ENCODE measurements around the gene TBC1D4.

Gene TBC1D4, protein sequence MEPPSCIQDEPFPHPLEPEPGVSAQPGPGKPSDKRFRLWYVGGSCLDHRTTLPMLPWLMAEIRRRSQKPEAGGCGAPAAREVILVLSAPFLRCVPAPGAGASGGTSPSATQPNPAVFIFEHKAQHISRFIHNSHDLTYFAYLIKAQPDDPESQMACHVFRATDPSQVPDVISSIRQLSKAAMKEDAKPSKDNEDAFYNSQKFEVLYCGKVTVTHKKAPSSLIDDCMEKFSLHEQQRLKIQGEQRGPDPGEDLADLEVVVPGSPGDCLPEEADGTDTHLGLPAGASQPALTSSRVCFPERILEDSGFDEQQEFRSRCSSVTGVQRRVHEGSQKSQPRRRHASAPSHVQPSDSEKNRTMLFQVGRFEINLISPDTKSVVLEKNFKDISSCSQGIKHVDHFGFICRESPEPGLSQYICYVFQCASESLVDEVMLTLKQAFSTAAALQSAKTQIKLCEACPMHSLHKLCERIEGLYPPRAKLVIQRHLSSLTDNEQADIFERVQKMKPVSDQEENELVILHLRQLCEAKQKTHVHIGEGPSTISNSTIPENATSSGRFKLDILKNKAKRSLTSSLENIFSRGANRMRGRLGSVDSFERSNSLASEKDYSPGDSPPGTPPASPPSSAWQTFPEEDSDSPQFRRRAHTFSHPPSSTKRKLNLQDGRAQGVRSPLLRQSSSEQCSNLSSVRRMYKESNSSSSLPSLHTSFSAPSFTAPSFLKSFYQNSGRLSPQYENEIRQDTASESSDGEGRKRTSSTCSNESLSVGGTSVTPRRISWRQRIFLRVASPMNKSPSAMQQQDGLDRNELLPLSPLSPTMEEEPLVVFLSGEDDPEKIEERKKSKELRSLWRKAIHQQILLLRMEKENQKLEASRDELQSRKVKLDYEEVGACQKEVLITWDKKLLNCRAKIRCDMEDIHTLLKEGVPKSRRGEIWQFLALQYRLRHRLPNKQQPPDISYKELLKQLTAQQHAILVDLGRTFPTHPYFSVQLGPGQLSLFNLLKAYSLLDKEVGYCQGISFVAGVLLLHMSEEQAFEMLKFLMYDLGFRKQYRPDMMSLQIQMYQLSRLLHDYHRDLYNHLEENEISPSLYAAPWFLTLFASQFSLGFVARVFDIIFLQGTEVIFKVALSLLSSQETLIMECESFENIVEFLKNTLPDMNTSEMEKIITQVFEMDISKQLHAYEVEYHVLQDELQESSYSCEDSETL (N-terminal part only)

DNA sequence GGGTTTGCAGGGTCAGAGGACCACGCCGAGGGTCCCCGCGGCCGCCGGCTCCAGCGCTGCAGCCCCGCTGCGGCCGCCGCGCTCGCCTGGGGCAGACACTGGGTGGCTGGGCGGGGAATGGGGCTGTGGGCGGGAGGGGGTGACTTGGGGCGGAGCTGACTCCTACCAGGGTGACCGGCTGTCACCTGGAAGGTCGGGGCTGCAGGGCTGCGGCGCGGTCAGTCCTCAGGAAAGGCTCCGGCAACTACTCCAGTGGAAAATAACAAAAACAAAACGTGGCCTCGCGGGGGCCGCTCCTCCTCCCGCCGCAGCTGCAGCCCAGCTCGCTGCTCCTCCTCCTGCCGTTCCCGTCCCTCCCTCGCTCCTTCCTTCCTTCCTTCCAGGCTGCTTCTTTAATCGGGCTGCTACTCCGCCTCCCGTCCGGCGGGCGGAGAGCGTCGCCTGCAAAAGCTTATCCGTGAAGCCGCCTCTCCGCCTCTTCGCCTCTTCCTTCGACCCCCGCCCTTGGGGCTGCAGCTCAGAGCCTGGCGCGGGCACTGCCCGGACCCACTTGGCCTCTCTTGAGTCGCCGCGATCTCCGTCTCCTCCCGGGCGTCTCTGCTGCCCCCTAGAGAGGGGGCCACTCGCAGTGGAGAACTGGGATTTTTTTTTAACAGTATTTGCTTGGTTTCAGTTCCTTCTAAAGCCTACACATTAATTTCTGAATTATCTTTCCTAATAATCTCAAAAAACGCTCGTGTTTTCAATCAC lies at the start of gene TBC1D4:
Gene TBC1D4 (minus strand): TSS at position 100 of the 750 bp plus-strand sequence. CDS start 402 bp downstream, outside the sequence.
- peak; percentile 50 to 65 for DNase-seq

DNA sequence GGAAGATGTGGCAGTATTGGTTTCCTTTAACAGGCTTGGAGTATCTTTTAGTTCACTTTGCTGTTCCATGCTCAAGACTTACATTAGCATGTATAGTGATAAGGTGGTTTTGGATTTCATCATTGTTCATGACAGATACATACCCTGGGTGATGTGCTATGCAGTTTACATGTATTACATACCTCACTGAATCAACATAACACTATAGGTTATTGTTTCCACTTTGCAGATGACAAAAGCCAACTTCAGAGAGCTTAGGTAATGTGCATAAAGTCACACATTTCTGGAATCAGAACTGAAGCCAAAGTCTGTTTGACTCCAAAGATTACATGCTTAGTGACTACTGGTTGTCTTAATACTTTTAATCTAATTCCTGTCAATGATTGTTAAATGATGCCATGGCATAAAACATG lies 48.6 kb upstream of the TBC1D4 start:
- no peak for DNase-seq

DNA sequence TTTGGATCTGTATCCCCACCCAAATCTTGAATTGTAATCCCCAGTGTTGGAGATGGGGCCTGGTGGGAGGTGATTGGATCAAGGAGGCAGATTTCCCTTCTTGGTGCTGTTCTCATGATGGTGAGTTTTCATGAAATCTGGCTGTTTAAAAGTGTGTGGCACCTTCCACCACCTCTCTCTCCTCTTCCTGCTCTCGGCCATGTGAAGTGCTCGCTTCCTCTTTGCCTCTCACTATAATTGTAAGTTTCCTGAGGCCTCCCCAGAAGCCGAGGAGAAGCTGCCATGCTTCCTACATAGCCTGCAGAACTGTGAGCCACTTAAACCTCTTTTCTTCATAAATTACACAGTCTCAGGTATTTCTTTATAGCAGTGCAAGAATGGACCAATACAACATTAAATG lies 40.0 kb upstream of the TBC1D4 start:
- DNase-seq: no peak

DNA sequence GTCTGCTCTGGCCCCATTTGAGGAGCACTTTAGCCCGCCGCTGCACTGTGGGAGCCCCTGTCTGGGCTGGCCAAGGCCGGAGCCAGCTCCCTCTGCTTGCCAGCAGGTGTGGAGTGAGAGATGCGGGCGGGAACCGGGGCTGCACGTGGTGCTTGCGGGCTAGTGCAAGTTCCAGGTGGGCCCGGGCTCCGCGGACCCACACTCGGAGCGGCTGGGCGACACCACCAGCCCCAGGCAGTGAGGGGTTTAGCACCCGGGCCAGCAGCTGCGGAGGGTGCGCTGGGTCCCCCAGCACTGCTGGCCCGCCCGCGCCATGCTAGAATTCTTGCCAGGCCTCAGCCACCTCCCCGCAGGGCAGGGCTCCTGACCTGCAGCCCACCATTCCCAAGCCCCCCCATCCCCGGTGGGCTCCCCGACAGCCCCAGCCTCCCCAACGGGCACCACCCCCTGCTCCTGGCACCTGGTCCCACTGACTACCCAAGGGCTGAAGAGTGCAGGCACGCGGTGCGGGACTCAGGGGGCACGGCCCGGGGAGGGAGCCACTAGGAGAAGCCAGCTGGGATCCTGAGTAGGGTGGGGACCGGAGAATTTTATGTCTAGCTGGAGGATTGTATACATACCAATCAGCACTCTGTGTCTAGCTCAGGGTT lies 36.6 kb upstream of the TBC1D4 start:
- DNase-seq: no peak

DNA sequence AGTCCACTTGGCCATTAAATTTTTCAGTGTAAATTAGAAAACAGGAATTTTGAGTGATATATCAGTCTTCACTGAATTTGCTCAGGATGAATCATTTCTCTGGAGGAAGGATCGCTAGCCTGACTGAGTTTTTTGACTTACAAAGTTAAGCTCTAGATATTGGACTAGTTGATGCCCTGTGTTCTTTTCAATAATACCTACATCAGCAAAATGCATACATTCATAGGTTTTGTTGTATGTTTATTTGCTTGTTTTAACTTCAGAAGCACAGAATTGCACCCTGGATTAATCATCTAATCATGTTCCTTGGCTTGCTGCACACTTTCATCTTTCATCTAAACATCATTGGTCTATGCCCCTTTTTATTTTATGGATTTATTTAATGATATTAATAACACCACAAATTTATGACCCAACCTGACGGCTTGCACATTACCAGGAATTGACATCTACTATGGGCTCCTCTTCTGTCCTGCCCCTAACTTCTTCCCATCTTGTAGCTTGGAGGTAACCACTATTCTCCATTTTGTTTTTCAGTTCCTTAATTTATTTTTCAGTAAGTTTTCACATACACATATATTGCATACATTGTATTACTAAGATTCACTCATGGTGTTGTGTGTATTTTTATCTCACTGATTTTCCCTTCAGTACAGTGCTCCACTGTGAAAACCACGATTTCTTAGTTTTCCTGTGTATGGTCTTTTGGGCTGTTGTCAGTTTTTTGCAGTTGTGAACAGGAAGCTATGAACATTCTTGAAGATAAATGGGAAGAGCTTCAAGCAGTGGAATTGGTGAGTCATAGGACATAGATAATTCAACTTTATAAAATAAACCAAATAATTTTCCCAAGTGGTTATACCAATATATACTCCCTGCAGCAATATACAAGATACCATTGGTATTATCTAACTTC lies 32.4 kb upstream of the TBC1D4 start:
- DNase-seq: no peak

DNA sequence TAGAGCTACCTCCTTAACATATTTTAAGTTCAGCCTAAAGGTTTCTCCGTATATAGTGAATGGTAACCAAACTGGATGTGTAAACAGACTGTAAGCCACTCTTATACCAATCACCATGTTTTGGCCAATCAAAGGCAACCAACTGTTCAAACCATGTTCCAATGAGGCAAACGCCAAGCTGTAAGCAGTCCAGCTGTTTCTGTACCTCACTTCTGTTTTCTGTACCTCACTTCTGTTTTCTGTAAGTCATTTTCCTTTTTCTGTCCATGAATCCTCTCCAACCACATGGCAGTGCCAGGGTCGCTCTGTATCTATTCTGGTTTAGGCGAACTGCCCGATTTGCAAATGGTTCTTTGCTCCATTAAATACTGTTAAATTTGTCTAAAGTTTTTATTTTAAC lies 31.3 kb upstream of the TBC1D4 start:
- no peak for DNase-seq

DNA sequence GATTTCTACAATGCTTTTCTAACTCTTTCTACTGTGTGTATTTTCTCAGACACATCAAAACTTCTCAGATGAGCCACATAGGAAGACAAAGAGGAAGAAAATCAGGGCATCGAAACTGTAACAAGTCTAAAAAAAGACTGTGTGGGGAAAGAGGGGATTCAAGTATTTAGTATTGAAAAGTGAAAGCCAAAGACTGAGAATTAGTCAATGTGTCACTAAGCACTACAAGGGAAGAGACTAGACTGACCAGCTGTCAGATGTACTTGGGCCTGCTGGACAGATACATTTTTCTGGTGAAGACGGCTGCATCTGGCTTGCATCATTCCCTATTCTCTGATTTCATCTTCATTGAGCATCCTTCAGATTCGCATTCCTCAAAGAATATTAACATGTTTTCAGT lies 30.3 kb upstream of the TBC1D4 start:
- DNase-seq: no peak

DNA sequence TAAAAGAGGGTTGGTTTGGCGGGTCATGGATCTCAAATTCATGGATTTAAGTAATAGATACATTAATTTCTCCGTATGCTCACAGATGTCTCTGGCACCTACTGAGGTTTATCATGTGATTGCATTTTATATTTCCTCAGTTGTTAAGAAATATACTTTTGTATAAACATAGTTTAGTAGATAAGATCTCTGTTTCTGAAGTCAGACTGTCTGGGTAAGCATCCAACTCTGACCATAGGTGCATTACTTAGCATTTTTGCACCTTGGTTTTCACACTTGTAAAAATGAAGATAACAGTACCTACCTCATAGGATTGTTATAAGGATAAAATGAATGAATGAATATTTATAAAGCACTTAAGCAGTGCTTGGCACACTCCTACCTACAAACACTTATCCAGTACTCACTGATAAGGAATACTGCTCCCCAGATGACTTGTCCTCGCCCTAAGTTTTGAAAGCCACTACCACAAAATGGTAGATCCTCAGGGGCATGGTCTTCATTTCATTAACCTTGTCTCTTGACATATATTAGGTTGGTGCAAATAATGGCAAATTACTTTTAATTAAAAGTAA lies 29.2 kb upstream of the TBC1D4 start:
- no peak for DNase-seq

DNA sequence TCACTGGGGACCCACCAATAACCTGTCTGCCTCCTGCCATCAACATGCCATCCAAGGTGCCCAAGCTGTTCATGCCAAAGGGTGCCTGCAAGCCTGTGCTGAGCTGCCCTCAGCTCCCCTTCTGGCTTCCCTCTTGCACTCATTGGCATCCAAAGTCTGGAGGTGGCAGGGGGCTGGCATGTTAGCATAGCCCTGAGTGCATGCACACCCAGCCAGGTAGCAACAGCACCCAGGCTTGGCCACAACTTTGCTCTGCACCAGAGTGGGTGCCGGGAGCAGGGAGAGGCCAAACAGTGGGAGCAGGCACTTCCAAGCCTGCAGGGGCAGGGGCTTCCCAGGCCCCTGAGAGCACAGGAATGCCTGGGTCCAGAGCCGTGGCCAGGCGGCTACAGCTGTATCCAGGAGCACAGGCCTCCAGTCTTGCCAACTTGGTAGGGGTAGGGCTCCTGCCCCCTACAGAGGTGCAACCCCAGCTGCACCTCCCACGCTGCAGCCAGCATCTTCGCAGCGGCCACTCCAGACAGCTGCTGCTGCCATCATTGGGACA lies 26.1 kb upstream of the TBC1D4 start:
- no peak for DNase-seq

DNA sequence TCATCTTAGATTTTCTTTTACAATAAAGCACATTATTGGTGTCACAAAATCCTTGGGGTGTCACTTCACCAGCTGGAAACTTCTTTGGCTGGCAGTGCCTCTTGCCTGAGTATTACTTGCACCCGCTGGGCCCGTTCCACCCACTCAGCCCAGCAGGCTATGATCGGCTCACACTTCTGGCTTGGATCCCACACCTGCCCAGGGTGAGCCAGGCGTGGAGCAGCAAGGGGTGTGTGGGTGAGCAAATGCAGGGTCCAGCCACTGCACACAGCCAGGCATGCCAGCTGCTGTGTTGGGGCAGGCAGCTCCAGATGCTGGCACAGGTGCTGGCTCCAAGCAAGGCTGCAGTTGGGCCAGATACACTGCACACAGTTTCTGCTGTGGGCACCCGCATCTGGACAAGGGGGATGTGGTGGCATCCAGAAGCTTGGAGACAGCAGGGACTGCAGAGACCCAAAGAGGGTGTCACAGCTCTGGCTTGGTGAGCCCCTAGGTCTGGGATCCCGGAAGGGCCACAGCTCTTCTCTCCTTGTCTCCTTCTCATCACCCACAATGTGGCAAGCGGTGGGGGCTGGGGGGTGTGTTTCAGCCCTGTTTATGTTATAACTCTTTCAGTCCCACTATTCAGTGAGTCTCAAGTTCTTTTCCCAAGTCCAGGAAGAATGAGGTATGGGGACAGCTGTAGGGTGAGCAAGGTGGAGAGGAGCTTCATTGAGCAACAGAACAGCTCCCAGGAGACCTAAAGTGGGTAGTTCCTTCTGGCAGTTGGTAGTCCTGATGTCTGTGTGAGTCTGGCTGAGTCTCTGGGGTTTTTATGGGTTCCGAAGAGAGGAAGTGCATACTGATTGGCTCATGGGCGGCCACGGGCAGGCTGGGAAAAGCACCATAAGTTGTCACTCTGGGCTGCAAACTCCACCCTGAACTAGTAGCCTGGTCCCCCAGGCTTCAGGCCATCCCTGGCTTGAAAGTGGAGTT lies 25.3 kb upstream of the TBC1D4 start:
- no peak for DNase-seq

DNA sequence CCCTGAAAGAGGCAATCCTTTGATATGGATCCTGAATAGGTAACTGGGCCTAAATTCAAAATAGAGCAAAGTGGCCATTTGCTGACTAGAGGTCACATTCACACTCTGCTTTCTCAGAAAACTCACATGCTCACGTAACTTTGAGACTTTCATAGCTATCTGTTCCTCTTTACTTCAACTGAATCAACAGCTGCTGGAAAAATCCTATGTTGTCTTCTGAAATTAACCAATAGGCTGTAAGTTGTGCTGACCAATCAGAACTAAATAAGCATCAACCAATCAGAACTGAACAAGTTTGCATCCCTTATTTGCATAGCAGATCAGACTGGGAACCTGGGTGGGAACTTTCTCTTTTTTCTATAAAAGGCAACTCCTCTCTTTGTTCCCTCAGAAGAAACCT lies 24.0 kb upstream of the TBC1D4 start:
- no peak for DNase-seq

DNA sequence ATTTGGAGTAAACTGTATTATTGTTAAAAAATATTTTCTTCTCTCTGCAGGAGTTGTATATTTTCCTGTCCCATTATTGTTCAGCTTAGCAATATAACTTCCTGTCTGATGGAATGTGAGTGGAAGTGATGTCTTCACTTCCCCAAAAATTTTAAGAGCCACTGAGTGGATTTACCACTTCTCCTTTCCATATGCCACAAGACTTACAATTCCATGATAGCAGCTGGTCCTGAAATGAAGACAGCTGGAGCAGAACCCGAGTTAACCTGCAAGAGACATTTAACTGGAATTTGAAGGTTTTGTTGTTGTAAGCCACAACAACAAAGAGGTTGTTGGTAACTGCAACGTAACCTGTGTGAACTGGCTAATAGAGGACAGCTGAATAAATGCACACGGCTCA lies 23.4 kb upstream of the TBC1D4 start:
- no peak for DNase-seq

DNA sequence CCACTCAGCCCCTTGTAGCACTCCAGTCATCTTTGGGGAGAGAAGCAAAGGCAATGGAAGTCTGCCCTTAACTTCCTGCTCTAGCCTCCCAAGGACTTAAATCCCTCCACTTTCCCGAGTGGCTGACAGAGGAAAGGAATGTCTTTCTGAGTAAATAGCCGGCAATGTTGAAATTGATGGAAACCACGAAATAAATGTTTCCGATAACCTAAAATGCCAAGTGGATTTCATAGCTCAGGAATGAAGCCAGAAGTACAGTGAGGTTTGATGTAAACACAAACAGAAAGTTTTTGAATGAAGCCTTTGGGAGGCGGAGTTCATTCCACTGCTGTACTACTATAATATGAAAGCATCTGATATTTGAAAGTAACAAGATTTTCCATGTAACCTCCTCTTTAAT lies 14.0 kb upstream of the TBC1D4 start:
- no peak for DNase-seq

DNA sequence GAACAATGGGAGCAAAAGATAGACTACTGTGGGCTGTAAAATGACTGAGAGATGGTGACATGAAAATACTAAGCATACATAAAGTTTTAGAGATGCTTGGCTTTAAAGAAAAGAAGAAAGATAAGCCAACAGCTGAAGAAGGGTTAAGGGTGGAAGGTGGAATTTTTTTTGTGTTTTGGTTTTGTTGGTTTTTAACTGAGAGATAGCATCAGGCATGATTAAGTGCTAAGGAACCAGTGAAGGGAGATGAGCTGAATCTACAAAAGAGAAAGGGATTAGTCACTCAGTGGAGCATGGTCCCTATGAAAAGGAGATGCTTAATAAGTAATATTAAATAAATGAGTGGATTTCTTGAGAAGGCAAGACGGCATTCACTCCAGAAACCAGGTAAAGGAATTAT lies 12.5 kb upstream of the TBC1D4 start:
- no peak for DNase-seq

DNA sequence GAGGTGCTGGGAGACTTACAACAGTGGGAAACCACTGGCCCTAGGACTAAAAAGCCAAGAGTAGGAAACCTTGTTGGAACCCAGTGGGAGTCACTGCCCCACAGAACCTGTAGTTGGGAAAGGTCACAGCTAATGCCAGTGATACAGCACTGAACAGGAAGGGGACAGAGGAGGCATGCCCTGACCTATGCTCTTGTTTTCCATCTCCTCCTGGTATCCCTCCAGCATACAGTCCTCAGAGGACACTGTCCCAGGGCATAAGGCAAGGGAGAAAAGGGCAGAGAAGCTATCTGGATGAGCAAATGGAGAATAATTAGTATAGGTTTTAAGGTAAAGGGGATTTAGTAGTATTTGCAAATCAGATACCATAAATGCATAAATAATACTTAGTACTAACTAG lies 11.2 kb upstream of the TBC1D4 start:
- no peak for DNase-seq

DNA sequence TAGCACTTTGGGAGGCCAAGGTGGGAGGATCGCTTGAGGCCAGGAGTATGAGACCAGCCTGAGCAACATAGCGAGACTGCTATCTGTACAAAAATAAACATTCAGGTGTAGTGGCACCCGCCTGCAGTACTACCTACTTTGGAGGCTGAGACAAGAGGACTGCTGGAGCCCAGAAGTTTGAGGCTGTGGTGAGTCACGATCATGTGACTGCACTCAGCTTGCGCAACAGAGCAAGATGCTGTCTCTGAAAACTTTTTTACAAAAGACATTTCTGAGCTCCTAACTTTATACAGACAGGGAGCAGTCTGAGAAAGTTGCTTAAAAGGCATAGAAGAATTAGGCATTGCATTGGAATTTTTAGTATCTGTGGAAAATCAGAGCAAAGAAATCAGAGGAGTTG lies 10.4 kb upstream of the TBC1D4 start:
- no peak for DNase-seq

DNA sequence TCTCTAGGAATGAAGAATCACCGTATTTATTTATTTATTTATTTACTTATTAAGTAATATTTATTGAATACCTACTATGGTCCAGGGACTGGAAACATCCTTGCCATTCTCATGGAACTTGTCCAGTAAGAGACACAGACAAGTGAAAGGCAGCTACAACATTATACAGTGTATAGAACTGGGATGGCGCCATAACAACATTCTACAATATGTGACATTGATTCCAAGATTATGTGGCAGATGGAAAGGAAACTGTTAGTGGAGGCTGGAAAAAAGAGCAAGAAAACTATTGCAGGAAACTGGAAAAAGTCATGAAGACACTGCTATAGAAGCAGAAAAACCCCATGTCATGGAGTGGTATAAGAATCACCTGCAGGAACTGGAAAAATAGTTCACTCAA lies 9.4 kb upstream of the TBC1D4 start:
- DNase-seq: no peak

DNA sequence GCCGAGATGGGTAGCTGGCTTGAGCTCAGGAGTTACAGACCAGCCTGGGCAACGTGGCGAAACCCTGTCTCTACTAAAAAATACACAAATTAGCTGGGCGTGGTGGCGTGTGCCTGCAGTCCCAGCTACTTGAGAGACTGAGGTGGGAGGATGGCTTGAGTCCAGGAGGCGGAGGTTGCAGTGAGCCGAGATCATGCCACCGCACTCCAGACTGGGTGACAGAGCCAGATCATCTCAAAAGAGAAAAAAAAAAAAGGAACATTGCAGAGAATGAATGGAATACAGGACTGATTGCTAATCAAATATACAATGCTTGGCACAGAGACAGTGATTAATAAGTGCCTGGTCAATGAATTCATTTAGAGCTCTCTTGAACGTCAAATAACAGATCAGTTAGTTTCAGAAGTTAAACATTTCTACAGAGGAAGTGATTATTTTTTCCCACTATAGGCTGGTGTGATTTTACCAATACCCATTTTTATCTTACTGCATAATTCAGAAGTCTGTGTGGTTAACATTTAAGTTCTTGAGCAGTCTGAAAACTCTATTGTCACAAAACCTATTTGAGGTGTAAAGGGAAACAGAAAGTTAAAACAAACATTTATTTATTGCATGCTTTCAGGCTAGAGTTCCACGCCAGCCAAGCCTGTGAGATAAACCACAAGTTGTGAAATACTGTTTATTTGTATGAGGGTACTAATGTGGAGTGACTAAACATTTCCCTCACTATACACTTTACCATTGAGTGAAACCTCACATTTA lies 7.7 kb upstream of the TBC1D4 start:
- DNase-seq: no peak

Measured in stimulated activated CD4-positive, alpha-beta T cell treated with anti-CD3 and anti-CD28 coated beads, Interleukin-2, amount 100 ng/mL, for 24 hours (primary cell).